ENCODE measurements around the gene ASTN2. TPM values are rescaled to one million over a fixed set of nuclear protein-coding genes. Genes with fewer than 3 reads are reported as not detected.

ASTN2 gene
- total and polyA plus RNA-seq, 9 of the 15 experiments (the other 6 are each of a cell fraction or from before 2014, with no cell fraction given): 0.56 to 3.5 (median 1.9) TPM

GRCh38 chr9:116471093-116471906 is 943.6 kb downstream of the ASTN2 start (continued):
- no peak for TF ChIP-seq PCBP1 (IDR thresholded peaks at IDR 0.05; ENCODE audit: low read depth, low read length, poor library complexity, severe bottlenecking)
- TF ChIP-seq DPF2 (IDR thresholded peaks at IDR 0.05): peak; percentile 90
- TF ChIP-seq SIRT6 (IDR thresholded peaks at IDR 0.05; ENCODE audit: low read depth, low read length): no peak
- TF ChIP-seq, protein P1, sequence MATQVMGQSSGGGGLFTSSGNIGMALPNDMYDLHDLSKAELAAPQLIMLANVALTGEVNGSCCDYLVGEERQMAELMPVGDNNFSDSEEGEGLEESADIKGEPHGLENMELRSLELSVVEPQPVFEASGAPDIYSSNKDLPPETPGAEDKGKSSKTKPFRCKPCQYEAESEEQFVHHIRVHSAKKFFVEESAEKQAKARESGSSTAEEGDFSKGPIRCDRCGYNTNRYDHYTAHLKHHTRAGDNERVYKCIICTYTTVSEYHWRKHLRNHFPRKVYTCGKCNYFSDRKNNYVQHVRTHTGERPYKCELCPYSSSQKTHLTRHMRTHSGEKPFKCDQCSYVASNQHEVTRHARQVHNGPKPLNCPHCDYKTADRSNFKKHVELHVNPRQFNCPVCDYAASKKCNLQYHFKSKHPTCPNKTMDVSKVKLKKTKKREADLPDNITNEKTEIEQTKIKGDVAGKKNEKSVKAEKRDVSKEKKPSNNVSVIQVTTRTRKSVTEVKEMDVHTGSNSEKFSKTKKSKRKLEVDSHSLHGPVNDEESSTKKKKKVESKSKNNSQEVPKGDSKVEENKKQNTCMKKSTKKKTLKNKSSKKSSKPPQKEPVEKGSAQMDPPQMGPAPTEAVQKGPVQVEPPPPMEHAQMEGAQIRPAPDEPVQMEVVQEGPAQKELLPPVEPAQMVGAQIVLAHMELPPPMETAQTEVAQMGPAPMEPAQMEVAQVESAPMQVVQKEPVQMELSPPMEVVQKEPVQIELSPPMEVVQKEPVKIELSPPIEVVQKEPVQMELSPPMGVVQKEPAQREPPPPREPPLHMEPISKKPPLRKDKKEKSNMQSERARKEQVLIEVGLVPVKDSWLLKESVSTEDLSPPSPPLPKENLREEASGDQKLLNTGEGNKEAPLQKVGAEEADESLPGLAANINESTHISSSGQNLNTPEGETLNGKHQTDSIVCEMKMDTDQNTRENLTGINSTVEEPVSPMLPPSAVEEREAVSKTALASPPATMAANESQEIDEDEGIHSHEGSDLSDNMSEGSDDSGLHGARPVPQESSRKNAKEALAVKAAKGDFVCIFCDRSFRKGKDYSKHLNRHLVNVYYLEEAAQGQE (IDR thresholded peaks at IDR 0.05; ENCODE audit: borderline replicate concordance): peak; percentile 48
- TF ChIP-seq, protein P1 (CRISPR knock-in tag; IDR thresholded peaks at IDR 0.05; ENCODE audit: low read depth): no peak
- no peak for TF ChIP-seq MYNN (IDR thresholded peaks at IDR 0.05)
- no peak for TF ChIP-seq MYNN (CRISPR knock-in tag; IDR thresholded peaks at IDR 0.05)
- TF ChIP-seq STAT5B (CRISPR knock-in tag; IDR thresholded peaks at IDR 0.05): no peak
- TF ChIP-seq KDM2B (CRISPR knock-in tag; IDR thresholded peaks at IDR 0.05): no peak
- no peak for TF ChIP-seq ZNF212 (CRISPR knock-in tag; IDR thresholded peaks at IDR 0.05)
- TF ChIP-seq SRSF1 (IDR thresholded peaks at IDR 0.05; ENCODE audit: low read depth, low read length): no peak
- TF ChIP-seq IRF9 (tag; IDR thresholded peaks at IDR 0.05): no peak
- TF ChIP-seq GATA2 (CRISPR knock-in tag; IDR thresholded peaks at IDR 0.05): no peak
- no peak for TF ChIP-seq ZNF3 (CRISPR knock-in tag; IDR thresholded peaks at IDR 0.05)
- no peak for TF ChIP-seq FOSL1 (tag; conservative IDR thresholded peaks at IDR 0.05)
- TF ChIP-seq, protein P2, sequence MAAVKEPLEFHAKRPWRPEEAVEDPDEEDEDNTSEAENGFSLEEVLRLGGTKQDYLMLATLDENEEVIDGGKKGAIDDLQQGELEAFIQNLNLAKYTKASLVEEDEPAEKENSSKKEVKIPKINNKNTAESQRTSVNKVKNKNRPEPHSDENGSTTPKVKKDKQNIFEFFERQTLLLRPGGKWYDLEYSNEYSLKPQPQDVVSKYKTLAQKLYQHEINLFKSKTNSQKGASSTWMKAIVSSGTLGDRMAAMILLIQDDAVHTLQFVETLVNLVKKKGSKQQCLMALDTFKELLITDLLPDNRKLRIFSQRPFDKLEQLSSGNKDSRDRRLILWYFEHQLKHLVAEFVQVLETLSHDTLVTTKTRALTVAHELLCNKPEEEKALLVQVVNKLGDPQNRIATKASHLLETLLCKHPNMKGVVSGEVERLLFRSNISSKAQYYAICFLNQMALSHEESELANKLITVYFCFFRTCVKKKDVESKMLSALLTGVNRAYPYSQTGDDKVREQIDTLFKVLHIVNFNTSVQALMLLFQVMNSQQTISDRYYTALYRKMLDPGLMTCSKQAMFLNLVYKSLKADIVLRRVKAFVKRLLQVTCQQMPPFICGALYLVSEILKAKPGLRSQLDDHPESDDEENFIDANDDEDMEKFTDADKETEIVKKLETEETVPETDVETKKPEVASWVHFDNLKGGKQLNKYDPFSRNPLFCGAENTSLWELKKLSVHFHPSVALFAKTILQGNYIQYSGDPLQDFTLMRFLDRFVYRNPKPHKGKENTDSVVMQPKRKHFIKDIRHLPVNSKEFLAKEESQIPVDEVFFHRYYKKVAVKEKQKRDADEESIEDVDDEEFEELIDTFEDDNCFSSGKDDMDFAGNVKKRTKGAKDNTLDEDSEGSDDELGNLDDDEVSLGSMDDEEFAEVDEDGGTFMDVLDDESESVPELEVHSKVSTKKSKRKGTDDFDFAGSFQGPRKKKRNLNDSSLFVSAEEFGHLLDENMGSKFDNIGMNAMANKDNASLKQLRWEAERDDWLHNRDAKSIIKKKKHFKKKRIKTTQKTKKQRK (IDR thresholded peaks at IDR 0.05; ENCODE audit: borderline replicate concordance, low read depth, low read length): no peak

All from K562 (cell line).